ENCODE results near the gene SMARCA2. TPM values are rescaled to one million over a fixed set of nuclear protein-coding genes. Genes with fewer than 3 reads are reported as not detected.
A peak's percentile ranks its signal among the peaks of the same experiment; 100 is the strongest.

SMARCA2 gene
- total and polyA plus RNA-seq, 9 of the 15 experiments (the other 6 are each of a cell fraction or from before 2014, with no cell fraction given) = 8.0 to 34.8 (median 25.5) TPM

DNA sequence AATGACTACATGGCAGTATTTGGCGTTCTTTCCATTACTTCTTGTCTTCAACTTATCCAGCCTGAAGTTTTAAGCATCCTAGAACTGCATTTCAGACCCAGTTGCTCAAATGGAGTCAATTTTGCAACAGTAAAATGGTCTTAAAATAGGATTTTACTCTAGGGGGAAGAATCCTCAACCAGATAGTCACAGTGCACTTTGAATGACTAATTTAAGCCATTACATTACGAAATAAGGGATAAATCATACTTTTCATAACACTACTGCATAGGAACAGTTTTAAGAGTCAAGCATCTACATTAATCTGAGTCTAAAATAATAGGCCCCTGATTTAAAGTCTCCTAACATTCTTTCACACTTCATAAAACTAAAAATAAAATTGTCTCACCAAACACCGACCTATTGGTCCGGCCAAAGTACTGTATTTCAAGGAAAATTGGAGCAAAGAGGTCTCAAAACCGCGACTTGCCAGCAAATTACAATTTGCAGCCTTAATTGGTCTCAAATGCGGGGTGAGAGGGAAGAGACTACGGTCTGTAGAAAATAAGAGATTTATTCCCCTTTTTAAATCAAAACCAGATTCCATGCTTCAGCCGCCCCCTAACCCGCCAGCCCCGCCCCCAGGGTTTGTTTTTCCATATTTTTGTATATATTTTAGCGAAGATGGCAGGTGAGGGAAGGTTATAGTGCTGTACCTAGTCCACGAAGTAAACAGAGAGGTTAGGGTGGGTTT is 1.2 kb upstream of the SMARCA2 start:
- no peak for ATAC-seq
- intact Hi-C loops (cut with micrococcal nuclease) = loop anchor here (10.0 kb wide), 1 partner anchor 71 kb away; no protein-coding TSS in a partner anchor
- peak overlapping the region; percentile 83; the same call in 1 of the 2 replicates for H2AFZ ChIP-seq (ENCODE audit: low read depth, low read length)
- ChIA-PET CTCF (ENCODE audit: low intra/inter-chr PET ratio) (no interaction called here), POLR2A (interaction anchor here (1.2 to 1.3 kb wide), 2 partner anchors 10 kb away, joined by 3 read pairs; no protein-coding TSS in a partner anchor)
- H3K4me1 ChIP-seq (replicated peaks in 1 of 2; ENCODE audit: control insufficient read depth in 2 of 2, insufficient read depth in 2 of 2, low read length in 2 of 2) = peaks cover 9 to 16% of the 10 kb centered on the region in 2 experiments; a peak in 4 of 5 replicates
- no peaks in the 10 kb centered on the region for H3K9me3 ChIP-seq (replicated peaks; ENCODE audit: control insufficient read depth, insufficient read depth, low read depth, low read length)
- in situ Hi-C loops (cut with MboI) = no loop called here
- H3K4me3 ChIP-seq = peak overlapping the region; percentile 71
- H3K9me1 ChIP-seq (ENCODE audit: control insufficient read depth, insufficient read depth, low read length) = no peaks in the 10 kb centered on the region
- no peaks in the 10 kb centered on the region for H3K36me3 ChIP-seq (ENCODE audit: control insufficient read depth, insufficient read depth, low read length)
- no peaks in the 10 kb centered on the region for H4K20me1 ChIP-seq (replicated peaks; ENCODE audit: control insufficient read depth, insufficient read depth, low read length)
- no peaks in the 10 kb centered on the region for H3K27me3 ChIP-seq (ENCODE audit: control insufficient read depth in 2 of 2, insufficient read depth in 2 of 2, low read length in 2 of 2)
- no peak overlapping the region for H3K27ac ChIP-seq (ENCODE audit: extremely low read depth, low read depth, low read length)
- no peak for DNase-seq (ENCODE audit: extremely low read depth in 1 of 4, low spot score in 3 of 4)
- BruUV-seq (replicated peaks) = no TSS peak
- peak overlapping the region; percentile 90 for H3K4me2 ChIP-seq (ENCODE audit: insufficient read depth, low read length)
- WGBS (ENCODE audit: insufficient coverage, low coverage, missing lambda C conversion rate) = 33% methylated on average over 13 of the region's 13 CpGs
- FAIRE-seq = no peak
- peak overlapping the region; percentile 72 to 98; a peak in 3 of 4 replicates for H3K9ac ChIP-seq (ENCODE audit: insufficient read depth in 1 of 2, low read depth in 2 of 2, low read length in 2 of 2)
- no peak for TF ChIP-seq ESRRB (CRISPR knock-in tag; IDR thresholded peaks at IDR 0.05; ENCODE audit: borderline replicate concordance)
- TF ChIP-seq KDM1A (IDR thresholded peaks at IDR 0.05) = peak; percentile 37 to 41; a peak in 2 of 4 replicates
- H3K79me2 ChIP-seq (ENCODE audit: control insufficient read depth, insufficient read depth, low read length) = peaks cover 31% of the 10 kb centered on the region

Measured in K562 (cell line).